PC-9 (cell line): ENCODE results near the gene KIF6. TPM values are rescaled to one million over a fixed set of nuclear protein-coding genes. Genes with fewer than 3 reads are reported as not detected.
A peak's percentile ranks its signal among the peaks of the same experiment; 100 is the strongest.

Source experiments
- BruUV-seq: library from RNA; stranded (reverse); fragments of 400-500 nt; replicated peaks from 2 replicates; lab custom pipeline; 2021; lab: Mats Ljungman, UMichigan
- CTCF ChIA-PET: fragments of 300-600 bp; sonication (Branson Sonifier 250); formaldehyde crosslinking; loops from one replicate; lab custom pipeline; 2022; ENCODE audit warnings: antibody characterized with exemption; lab: Charles Lee
- POLR2A ChIA-PET: fragments of 300-600 bp; sonication (Branson Sonifier 250); formaldehyde crosslinking; loops from one replicate; lab custom pipeline; 2022; ENCODE audit warnings: antibody characterized with exemption; ENCODE audit not compliant: unreplicated experiment; lab: Charles Lee
- DNase-seq, 2 experiments: peaks; one replicate each; pipeline versions ENCODE4 v3.0.0 to v3.0.0-alpha.2; 2015 to 2022; ENCODE audit warnings: mixed read lengths in 1 of 2
- H2AFZ ChIP-seq: fragments of 200-600 bp; sonication (generic); 2 replicates; pipeline ENCODE4 v1.8.1; 2017; ENCODE audit warnings: antibody characterized with exemption
- H3F3A ChIP-seq: fragments of 200-600 bp; sonication (generic); 2 replicates; pipeline ENCODE4 v1.8.1; 2017; ENCODE audit warnings: antibody characterized with exemption, mild to moderate bottlenecking, low read depth; ENCODE audit not compliant: insufficient read depth
- H3K27ac ChIP-seq: fragments of 200-600 bp; sonication (generic); 2 replicates; pipeline ENCODE4 v1.6.1; 2016; ENCODE audit warnings: mixed run types
- H3K27me3 ChIP-seq: fragments of 200-600 bp; sonication (generic); 2 replicates; pipeline ENCODE4 v1.6.1; 2016; ENCODE audit warnings: low read depth, mixed run types; ENCODE audit not compliant: insufficient read depth
- H3K36me3 ChIP-seq: fragments of 200-600 bp; sonication (generic); 2 replicates; pipeline ENCODE4 v1.6.1; 2016; ENCODE audit warnings: low read depth, mixed run types
- H3K4me1 ChIP-seq: fragments of 200-600 bp; sonication (generic); replicated peaks from 2 replicates; pipeline ENCODE4 v1.6.1; 2016; ENCODE audit warnings: mixed run types; ENCODE audit not compliant: insufficient read depth
- H3K4me2 ChIP-seq: fragments of 200-600 bp; sonication (generic); 2 replicates; pipeline ENCODE4 v1.6.1; 2017; ENCODE audit warnings: mixed run types
- H3K4me3 ChIP-seq: fragments of 200-600 bp; sonication (generic); 2 replicates; pipeline ENCODE4 v1.6.1; 2016; ENCODE audit warnings: mixed run types
- H3K79me2 ChIP-seq: fragments of 200-600 bp; sonication (generic); 2 replicates; pipeline ENCODE4 v1.6.1; 2017; ENCODE audit warnings: low read depth, mixed run types
- H3K9me2 ChIP-seq: fragments of 200-600 bp; sonication (generic); 2 replicates; pipeline ENCODE4 v1.8.1; 2017; ENCODE audit warnings: mild to moderate bottlenecking; ENCODE audit not compliant: insufficient read depth
- H3K9me3 ChIP-seq: fragments of 200-600 bp; sonication (generic); 2 replicates; pipeline ENCODE4 v1.8.1; 2016; ENCODE audit warnings: low read depth; ENCODE audit not compliant: insufficient read depth
- H4K20me1 ChIP-seq: fragments of 200-600 bp; sonication (generic); 2 replicates; pipeline ENCODE4 v1.8.1; 2017; ENCODE audit not compliant: insufficient read depth
- EZH2 ChIP-seq: fragments of 200-600 bp; sonication (generic); IDR thresholded peaks from 2 replicates; pipeline ENCODE4 v1.8.0; 2017; ENCODE audit warnings: antibody characterized with exemption, low read depth
- intact Hi-C: fragments of 100-400 bp; cut with micrococcal nuclease; formaldehyde crosslinking; loops from one replicate; pipeline ENCODE4 v1.10.0; 2022; ENCODE audit not compliant: unreplicated experiment
- total RNA-seq: library from RNA; stranded (reverse); gene quantifications from 2 replicates; pipeline ENCODE4 v1.2.3, GENCODE V29; 2021
- TF ChIP-seq, protein P1 (sequence below): fragments of 200-600 bp; sonication (generic); conservative IDR thresholded peaks from 2 replicates; pipeline ENCODE4 v1.6.1; 2017; ENCODE audit warnings: mixed run types, antibody characterized with exemption, mild to moderate bottlenecking, moderate library complexity

Gene KIF6
- total RNA-seq, 1 experiment from 2014 or later, result not detected

DNA sequence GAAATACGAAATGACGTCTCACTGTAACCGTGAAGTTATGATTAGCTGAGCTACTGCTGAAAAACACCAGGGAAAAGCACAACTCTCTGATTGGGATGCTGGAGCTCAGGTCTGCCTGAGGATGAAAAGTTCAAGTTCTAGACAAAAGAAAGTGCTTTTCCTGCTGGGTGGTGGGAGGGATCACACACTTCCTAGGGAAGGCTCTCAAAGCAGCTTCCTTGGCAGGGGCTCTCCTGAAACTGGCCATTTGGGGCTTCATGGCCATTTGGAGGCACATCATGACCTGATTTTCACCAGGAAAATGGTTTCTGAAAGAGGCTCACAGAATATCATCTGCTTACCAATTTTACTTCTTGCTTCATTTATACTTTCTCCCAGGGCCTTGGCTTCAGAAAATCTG, 305.6 kb downstream of the KIF6 start:
- no peak overlapping the region for H2AFZ ChIP-seq
- ChIA-PET POLR2A (no interaction called here), CTCF (no interaction called here)
- H3K27me3 ChIP-seq, result no peaks in the 10 kb centered on the region; the same call in 1 of the 2 replicates
- no peaks in the 10 kb centered on the region for H3K79me2 ChIP-seq
- H3F3A ChIP-seq, result peaks cover 8% of the 10 kb centered on the region; the same call in 1 of the 2 replicates
- TF ChIP-seq, protein P1, sequence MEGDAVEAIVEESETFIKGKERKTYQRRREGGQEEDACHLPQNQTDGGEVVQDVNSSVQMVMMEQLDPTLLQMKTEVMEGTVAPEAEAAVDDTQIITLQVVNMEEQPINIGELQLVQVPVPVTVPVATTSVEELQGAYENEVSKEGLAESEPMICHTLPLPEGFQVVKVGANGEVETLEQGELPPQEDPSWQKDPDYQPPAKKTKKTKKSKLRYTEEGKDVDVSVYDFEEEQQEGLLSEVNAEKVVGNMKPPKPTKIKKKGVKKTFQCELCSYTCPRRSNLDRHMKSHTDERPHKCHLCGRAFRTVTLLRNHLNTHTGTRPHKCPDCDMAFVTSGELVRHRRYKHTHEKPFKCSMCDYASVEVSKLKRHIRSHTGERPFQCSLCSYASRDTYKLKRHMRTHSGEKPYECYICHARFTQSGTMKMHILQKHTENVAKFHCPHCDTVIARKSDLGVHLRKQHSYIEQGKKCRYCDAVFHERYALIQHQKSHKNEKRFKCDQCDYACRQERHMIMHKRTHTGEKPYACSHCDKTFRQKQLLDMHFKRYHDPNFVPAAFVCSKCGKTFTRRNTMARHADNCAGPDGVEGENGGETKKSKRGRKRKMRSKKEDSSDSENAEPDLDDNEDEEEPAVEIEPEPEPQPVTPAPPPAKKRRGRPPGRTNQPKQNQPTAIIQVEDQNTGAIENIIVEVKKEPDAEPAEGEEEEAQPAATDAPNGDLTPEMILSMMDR, result no peak
- no peak for TF ChIP-seq EZH2
- BruUV-seq, result no TSS peak
- H3K27ac ChIP-seq, result no peak overlapping the region
- no peaks in the 10 kb centered on the region for H3K9me3 ChIP-seq
- no peak for DNase-seq
- H3K4me3 ChIP-seq, result no peak overlapping the region
- peaks cover 26% of the 10 kb centered on the region for H3K4me1 ChIP-seq
- no peaks in the 10 kb centered on the region for H3K9me2 ChIP-seq
- H3K36me3 ChIP-seq, result no peaks in the 10 kb centered on the region
- no peaks in the 10 kb centered on the region for H4K20me1 ChIP-seq
- intact Hi-C loops, result no loop called here
- no peak overlapping the region for H3K4me2 ChIP-seq

DNA sequence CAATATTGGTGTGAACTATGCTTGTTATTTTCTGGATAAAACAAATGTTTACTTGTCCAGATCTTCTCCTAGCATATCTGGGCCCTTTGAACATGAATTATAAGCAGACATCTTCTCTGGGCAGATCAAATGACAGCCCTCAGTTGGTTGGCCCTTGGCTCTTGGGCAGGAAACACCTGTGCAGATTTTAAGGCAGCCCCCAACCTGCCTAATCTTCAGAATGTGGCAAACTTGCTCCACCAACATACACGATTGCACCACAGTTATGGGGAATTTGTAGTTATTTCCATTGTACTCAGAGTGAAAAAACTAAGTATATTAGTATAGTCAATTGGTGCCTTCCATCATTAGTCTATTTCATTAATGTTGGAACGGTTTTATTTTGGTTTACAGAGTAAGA, 307.8 kb downstream of the KIF6 start:
- H3K4me3 ChIP-seq, result no peak overlapping the region
- POLR2A ChIA-PET, result interaction anchor here (0.6 kb wide), 1 partner anchor 16 kb away, joined by 3 read pairs; no protein-coding TSS in a partner anchor
- no peaks in the 10 kb centered on the region for H3K9me3 ChIP-seq
- TF ChIP-seq, protein P1, result no peak
- TF ChIP-seq EZH2, result no peak
- peak overlapping the region; percentile 31; the same call in 1 of the 2 replicates for H3K27ac ChIP-seq
- intact Hi-C loops, result no loop called here
- H3F3A ChIP-seq, result peaks cover 8% of the 10 kb centered on the region; the same call in 1 of the 2 replicates
- H3K4me2 ChIP-seq, result 0 out of 2 replicates have a peak overlapping the region, but pooled peaks have one; percentile 30
- no peak overlapping the region for H2AFZ ChIP-seq
- CTCF ChIA-PET, result no interaction called here
- no peaks in the 10 kb centered on the region for H4K20me1 ChIP-seq
- H3K36me3 ChIP-seq, result no peaks in the 10 kb centered on the region
- H3K4me1 ChIP-seq, result peaks cover 26% of the 10 kb centered on the region
- H3K27me3 ChIP-seq, result no peaks in the 10 kb centered on the region
- no peak for DNase-seq
- no peaks in the 10 kb centered on the region for H3K9me2 ChIP-seq
- BruUV-seq, result no TSS peak
- H3K79me2 ChIP-seq, result no peaks in the 10 kb centered on the region

DNA sequence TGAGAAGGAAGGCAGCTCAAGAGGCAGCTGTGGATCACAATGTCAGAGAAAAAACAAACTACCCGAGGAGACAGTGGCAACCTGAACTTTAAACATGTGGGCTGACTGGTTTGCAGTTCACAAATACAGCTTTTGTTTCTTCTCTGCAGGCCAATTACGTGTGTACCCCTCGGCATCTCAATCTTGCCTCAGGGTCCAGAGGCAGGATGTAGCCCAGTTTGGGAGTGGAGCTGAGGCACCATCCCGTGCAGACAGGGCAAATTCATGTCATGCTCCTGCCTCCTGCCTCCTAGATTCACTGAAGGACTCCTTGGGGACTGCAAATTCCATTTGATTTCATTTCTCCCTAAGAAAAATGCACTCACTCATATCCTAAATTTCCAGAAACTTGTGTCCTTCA, 308.5 kb downstream of the KIF6 start:
- H3K36me3 ChIP-seq, result no peaks in the 10 kb centered on the region
- intact Hi-C loops, result no loop called here
- peak overlapping the region; percentile 31 for H3K27ac ChIP-seq
- H3K9me2 ChIP-seq, result no peaks in the 10 kb centered on the region
- H3K79me2 ChIP-seq, result no peaks in the 10 kb centered on the region
- H3K4me2 ChIP-seq, result peak overlapping the region; percentile 58
- no peaks in the 10 kb centered on the region for H3K9me3 ChIP-seq
- no peak overlapping the region for H3K4me3 ChIP-seq
- H2AFZ ChIP-seq, result no peak overlapping the region
- CTCF ChIA-PET, result no interaction called here
- no peaks in the 10 kb centered on the region for H4K20me1 ChIP-seq
- no TSS peak for BruUV-seq
- POLR2A ChIA-PET, result interaction anchor here (0.6 kb wide), 1 partner anchor 15 kb away, joined by 3 read pairs; no protein-coding TSS in a partner anchor
- peaks cover 26% of the 10 kb centered on the region for H3K4me1 ChIP-seq
- peak; percentile 62 to 83 for DNase-seq
- peaks cover 8% of the 10 kb centered on the region; the same call in 1 of the 2 replicates for H3F3A ChIP-seq
- H3K27me3 ChIP-seq, result no peaks in the 10 kb centered on the region
- TF ChIP-seq EZH2, result no peak
- TF ChIP-seq, protein P1, result no peak
